ENCODE data around the gene CAPZA2. TPM values are rescaled to one million over a fixed set of nuclear protein-coding genes. Genes with fewer than 3 reads are reported as not detected.

CAPZA2 gene
- total and polyA plus RNA-seq, 9 of the 15 experiments (the other 6 are each of a cell fraction or from before 2014, with no cell fraction given) = 67.0 to 524 (median 176) TPM

DNA sequence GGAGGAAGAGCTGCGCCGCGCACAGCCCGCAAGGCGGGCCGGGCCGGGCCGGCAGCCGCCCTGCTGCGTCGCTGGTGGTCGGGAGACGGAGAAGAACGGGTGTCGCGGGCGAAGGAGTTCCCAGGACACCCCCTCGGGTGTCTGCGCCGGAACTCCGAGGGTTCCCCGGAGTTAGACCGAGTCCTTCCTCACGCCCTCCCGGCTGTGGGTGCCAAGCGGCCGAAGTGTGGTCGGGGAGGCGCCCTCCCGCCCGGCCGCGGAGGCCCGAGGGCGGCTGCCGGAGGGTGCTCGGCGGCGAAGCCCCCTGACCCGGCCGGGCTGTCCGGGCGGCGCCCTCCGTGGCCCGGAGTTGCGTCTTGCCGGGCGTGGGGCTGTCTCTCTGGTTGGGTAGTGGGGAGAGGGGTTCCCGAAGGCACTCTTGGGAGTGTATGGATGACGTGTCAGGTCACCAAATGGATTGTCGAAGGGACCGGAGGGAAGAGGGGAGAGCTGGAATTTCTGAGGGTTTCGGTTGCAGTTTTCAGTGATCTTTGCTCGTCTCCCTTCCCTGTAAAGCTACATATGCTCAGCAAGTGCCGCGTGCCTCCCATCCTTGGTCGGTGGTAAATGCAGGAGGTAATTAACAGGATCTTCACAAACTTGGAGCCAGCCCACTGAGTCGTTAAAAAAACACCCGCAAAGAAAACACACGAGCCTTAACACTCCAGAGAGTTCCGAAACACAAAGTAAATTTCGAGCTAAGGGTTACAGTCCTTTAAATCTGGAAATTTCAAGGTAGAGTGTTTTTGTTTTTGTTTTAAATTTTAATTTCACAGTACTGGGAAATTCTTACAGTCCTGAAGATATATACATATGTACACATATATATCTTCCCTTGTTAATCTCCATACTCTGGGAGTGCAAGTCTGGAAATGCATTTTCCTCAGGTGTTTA lies 91.8 kb downstream of the CAPZA2 start (continued):
- TF ChIP-seq SRSF3 (IDR thresholded peaks at IDR 0.05; ENCODE audit: insufficient read depth, low read length) = 0 out of 2 replicates have a peak, but pooled peaks have one; percentile 89
- TF ChIP-seq XRCC5 (IDR thresholded peaks at IDR 0.05; ENCODE audit: low read depth, low read length) = peak; percentile 97
- no peak for TF ChIP-seq EZH2 (IDR thresholded peaks at IDR 0.05; ENCODE audit: borderline replicate concordance, low read depth, low read length)
- TF ChIP-seq, protein P1, sequence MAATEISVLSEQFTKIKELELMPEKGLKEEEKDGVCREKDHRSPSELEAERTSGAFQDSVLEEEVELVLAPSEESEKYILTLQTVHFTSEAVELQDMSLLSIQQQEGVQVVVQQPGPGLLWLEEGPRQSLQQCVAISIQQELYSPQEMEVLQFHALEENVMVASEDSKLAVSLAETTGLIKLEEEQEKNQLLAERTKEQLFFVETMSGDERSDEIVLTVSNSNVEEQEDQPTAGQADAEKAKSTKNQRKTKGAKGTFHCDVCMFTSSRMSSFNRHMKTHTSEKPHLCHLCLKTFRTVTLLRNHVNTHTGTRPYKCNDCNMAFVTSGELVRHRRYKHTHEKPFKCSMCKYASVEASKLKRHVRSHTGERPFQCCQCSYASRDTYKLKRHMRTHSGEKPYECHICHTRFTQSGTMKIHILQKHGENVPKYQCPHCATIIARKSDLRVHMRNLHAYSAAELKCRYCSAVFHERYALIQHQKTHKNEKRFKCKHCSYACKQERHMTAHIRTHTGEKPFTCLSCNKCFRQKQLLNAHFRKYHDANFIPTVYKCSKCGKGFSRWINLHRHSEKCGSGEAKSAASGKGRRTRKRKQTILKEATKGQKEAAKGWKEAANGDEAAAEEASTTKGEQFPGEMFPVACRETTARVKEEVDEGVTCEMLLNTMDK (IDR thresholded peaks at IDR 0.05; ENCODE audit: borderline replicate concordance, insufficient read depth, low read depth, low read length, poor library complexity, severe bottlenecking) = peak; percentile 37
- no peak; the same call in 1 of the 2 replicates for TF ChIP-seq MBD2 (IDR thresholded peaks at IDR 0.05; ENCODE audit: borderline replicate concordance, low read depth)
- TF ChIP-seq HIVEP1 (CRISPR knock-in tag; IDR thresholded peaks at IDR 0.05) = no peak
- TF ChIP-seq, protein P2, sequence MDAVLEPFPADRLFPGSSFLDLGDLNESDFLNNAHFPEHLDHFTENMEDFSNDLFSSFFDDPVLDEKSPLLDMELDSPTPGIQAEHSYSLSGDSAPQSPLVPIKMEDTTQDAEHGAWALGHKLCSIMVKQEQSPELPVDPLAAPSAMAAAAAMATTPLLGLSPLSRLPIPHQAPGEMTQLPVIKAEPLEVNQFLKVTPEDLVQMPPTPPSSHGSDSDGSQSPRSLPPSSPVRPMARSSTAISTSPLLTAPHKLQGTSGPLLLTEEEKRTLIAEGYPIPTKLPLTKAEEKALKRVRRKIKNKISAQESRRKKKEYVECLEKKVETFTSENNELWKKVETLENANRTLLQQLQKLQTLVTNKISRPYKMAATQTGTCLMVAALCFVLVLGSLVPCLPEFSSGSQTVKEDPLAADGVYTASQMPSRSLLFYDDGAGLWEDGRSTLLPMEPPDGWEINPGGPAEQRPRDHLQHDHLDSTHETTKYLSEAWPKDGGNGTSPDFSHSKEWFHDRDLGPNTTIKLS (IDR thresholded peaks at IDR 0.05; ENCODE audit: borderline replicate concordance, low read depth) = peak; percentile 98
- no peak for TF ChIP-seq SMARCB1 (IDR thresholded peaks at IDR 0.05; ENCODE audit: insufficient read length, low read depth)
- no peak for TF ChIP-seq TSC22D4 (tag; IDR thresholded peaks at IDR 0.05)
- TF ChIP-seq, protein P3, sequence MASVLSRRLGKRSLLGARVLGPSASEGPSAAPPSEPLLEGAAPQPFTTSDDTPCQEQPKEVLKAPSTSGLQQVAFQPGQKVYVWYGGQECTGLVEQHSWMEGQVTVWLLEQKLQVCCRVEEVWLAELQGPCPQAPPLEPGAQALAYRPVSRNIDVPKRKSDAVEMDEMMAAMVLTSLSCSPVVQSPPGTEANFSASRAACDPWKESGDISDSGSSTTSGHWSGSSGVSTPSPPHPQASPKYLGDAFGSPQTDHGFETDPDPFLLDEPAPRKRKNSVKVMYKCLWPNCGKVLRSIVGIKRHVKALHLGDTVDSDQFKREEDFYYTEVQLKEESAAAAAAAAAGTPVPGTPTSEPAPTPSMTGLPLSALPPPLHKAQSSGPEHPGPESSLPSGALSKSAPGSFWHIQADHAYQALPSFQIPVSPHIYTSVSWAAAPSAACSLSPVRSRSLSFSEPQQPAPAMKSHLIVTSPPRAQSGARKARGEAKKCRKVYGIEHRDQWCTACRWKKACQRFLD (CRISPR knock-in tag; IDR thresholded peaks at IDR 0.05) = peak; percentile 92
- TF ChIP-seq RBM25 (IDR thresholded peaks at IDR 0.05; ENCODE audit: low read depth, low read length, severe bottlenecking) = no peak
- TF ChIP-seq, protein P4, sequence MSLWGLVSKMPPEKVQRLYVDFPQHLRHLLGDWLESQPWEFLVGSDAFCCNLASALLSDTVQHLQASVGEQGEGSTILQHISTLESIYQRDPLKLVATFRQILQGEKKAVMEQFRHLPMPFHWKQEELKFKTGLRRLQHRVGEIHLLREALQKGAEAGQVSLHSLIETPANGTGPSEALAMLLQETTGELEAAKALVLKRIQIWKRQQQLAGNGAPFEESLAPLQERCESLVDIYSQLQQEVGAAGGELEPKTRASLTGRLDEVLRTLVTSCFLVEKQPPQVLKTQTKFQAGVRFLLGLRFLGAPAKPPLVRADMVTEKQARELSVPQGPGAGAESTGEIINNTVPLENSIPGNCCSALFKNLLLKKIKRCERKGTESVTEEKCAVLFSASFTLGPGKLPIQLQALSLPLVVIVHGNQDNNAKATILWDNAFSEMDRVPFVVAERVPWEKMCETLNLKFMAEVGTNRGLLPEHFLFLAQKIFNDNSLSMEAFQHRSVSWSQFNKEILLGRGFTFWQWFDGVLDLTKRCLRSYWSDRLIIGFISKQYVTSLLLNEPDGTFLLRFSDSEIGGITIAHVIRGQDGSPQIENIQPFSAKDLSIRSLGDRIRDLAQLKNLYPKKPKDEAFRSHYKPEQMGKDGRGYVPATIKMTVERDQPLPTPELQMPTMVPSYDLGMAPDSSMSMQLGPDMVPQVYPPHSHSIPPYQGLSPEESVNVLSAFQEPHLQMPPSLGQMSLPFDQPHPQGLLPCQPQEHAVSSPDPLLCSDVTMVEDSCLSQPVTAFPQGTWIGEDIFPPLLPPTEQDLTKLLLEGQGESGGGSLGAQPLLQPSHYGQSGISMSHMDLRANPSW (CRISPR knock-in tag; IDR thresholded peaks at IDR 0.05) = no peak
- peak; percentile 20; the same call in 1 of the 2 replicates for TF ChIP-seq NFE2 (IDR thresholded peaks at IDR 0.05; ENCODE audit: low read depth)
- peak; percentile 80 for TF ChIP-seq LCOR (CRISPR knock-in tag; IDR thresholded peaks at IDR 0.05)
- TF ChIP-seq, protein P5, sequence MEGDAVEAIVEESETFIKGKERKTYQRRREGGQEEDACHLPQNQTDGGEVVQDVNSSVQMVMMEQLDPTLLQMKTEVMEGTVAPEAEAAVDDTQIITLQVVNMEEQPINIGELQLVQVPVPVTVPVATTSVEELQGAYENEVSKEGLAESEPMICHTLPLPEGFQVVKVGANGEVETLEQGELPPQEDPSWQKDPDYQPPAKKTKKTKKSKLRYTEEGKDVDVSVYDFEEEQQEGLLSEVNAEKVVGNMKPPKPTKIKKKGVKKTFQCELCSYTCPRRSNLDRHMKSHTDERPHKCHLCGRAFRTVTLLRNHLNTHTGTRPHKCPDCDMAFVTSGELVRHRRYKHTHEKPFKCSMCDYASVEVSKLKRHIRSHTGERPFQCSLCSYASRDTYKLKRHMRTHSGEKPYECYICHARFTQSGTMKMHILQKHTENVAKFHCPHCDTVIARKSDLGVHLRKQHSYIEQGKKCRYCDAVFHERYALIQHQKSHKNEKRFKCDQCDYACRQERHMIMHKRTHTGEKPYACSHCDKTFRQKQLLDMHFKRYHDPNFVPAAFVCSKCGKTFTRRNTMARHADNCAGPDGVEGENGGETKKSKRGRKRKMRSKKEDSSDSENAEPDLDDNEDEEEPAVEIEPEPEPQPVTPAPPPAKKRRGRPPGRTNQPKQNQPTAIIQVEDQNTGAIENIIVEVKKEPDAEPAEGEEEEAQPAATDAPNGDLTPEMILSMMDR (IDR thresholded peaks at IDR 0.05 in 2 of 3, conservative IDR thresholded peaks at IDR 0.05 in 1 of 3; ENCODE audit: insufficient read depth in 2 of 3, low read depth in 1 of 3, low read length in 3 of 3) = peak in 1 of 3 experiments; percentile 7; a peak in 1 of 6 replicates
- TF ChIP-seq ZC3H11A (IDR thresholded peaks at IDR 0.05; ENCODE audit: low read depth, low read length) = 0 out of 2 replicates have a peak, but pooled peaks have one; percentile 80

All from K562 (cell line).